ENCODE results near the gene SYT1. TPM values are rescaled to one million over a fixed set of nuclear protein-coding genes. Genes with fewer than 3 reads are reported as not detected.

The SYT1 gene
- total RNA-seq, 1 experiment from 2014 or later = 1.3 TPM

DNA sequence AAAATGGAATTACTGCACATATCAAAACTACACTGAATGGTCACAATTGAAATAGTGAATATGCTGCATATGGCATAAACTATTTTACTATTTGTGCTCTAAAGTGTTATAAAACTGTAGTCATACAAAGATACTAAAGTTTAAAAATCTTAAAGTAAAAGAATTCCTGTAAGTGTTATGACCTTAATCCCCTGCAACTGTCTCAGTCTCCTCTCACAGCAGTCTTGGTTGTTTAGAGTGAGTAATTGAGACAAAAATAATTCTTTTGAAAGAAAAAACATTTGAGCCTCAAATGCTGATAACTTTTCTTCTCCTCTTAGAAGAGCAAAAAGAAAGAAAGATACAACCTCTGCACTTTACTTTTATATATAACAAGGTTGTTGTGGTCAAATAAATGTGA, 99.9 kb downstream of the SYT1 start:
- DNase-seq = no peak
- H3K4me1 Mint-ChIP-seq (ENCODE audit: low read depth, unreplicated experiment) = peaks cover 20% of the 10 kb centered on the region
- no peak overlapping the region for H3K4me3 Mint-ChIP-seq (ENCODE audit: low read depth, unreplicated experiment)
- CTCF ChIA-PET = no interaction called here
- no peaks in the 10 kb centered on the region for H3K27me3 Mint-ChIP-seq (ENCODE audit: unreplicated experiment)
- peaks cover 4% of the 10 kb centered on the region for H3K9me3 Mint-ChIP-seq (ENCODE audit: low read depth, unreplicated experiment)
- TF ChIP-seq, protein P1, sequence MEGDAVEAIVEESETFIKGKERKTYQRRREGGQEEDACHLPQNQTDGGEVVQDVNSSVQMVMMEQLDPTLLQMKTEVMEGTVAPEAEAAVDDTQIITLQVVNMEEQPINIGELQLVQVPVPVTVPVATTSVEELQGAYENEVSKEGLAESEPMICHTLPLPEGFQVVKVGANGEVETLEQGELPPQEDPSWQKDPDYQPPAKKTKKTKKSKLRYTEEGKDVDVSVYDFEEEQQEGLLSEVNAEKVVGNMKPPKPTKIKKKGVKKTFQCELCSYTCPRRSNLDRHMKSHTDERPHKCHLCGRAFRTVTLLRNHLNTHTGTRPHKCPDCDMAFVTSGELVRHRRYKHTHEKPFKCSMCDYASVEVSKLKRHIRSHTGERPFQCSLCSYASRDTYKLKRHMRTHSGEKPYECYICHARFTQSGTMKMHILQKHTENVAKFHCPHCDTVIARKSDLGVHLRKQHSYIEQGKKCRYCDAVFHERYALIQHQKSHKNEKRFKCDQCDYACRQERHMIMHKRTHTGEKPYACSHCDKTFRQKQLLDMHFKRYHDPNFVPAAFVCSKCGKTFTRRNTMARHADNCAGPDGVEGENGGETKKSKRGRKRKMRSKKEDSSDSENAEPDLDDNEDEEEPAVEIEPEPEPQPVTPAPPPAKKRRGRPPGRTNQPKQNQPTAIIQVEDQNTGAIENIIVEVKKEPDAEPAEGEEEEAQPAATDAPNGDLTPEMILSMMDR (IDR thresholded peaks at IDR 0.05; ENCODE audit: unreplicated experiment) = no peak
- no peaks in the 10 kb centered on the region for H3K36me3 Mint-ChIP-seq (ENCODE audit: insufficient read depth, unreplicated experiment)
- no peak overlapping the region for H3K27ac Mint-ChIP-seq (ENCODE audit: unreplicated experiment)
- intact Hi-C loops (cut with micrococcal nuclease; ENCODE audit: unreplicated experiment) = no loop called here
- BruUV-seq (replicated peaks) = no TSS peak

DNA sequence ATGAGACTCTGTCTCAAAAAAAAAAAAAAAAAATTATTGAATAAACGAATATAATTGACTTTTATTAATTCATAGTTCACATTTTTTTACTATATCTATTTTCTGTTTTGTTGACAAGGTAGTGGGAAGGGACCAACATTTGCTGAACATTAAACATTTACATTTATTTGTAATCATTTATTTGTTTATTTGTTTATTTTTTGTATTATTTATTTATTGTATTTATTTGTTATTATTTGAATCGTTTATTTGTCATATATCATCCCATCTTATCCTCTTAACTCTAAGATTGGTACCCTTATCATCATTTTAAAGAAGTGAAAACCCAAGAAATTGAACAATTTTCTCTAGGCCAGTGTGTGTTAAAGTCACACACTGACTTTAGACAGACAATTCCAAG, 101.5 kb downstream of the SYT1 start:
- intact Hi-C loops (cut with micrococcal nuclease; ENCODE audit: unreplicated experiment) = no loop called here
- no peaks in the 10 kb centered on the region for H3K27me3 Mint-ChIP-seq (ENCODE audit: unreplicated experiment)
- no peaks in the 10 kb centered on the region for H3K36me3 Mint-ChIP-seq (ENCODE audit: insufficient read depth, unreplicated experiment)
- H3K4me1 Mint-ChIP-seq (ENCODE audit: low read depth, unreplicated experiment) = peaks cover 20% of the 10 kb centered on the region
- H3K4me3 Mint-ChIP-seq (ENCODE audit: low read depth, unreplicated experiment) = no peak overlapping the region
- no TSS peak for BruUV-seq (replicated peaks)
- CTCF ChIA-PET = no interaction called here
- no peak for DNase-seq
- TF ChIP-seq, protein P1 (IDR thresholded peaks at IDR 0.05; ENCODE audit: unreplicated experiment) = no peak
- H3K9me3 Mint-ChIP-seq (ENCODE audit: low read depth, unreplicated experiment) = peaks cover 4% of the 10 kb centered on the region
- H3K27ac Mint-ChIP-seq (ENCODE audit: unreplicated experiment) = no peak overlapping the region

DNA sequence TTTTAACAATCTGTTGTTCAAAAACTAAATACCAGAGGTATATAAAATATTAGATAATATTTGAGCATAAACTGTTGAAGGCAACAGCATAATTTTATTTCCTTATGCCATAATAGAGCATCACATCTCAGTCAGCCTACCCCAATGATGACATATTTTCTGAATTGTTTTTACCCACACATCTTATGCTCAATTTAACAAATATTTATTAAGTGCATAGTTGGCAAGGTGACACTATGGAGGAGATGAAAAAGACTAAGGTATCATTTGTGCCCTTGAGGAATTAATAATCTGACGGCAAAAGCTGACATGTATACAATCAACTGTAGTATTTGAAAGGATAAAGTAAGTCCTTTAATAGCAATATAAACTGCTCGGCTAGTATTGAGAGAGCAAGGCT, 102.4 kb downstream of the SYT1 start:
- intact Hi-C loops (cut with micrococcal nuclease; ENCODE audit: unreplicated experiment) = no loop called here
- Mint-ChIP-seq H3K4me3 (ENCODE audit: low read depth, unreplicated experiment) (no peak overlapping the region), H3K27ac (ENCODE audit: unreplicated experiment) (no peak overlapping the region), H3K4me1 (ENCODE audit: low read depth, unreplicated experiment) (peaks cover 20% of the 10 kb centered on the region), H3K9me3 (ENCODE audit: low read depth, unreplicated experiment) (peaks cover 4% of the 10 kb centered on the region), H3K27me3 (ENCODE audit: unreplicated experiment) (no peaks in the 10 kb centered on the region), H3K36me3 (ENCODE audit: insufficient read depth, unreplicated experiment) (no peaks in the 10 kb centered on the region)
- no TSS peak for BruUV-seq (replicated peaks)
- no peak for DNase-seq
- TF ChIP-seq, protein P1 (IDR thresholded peaks at IDR 0.05; ENCODE audit: unreplicated experiment) = no peak
- CTCF ChIA-PET = no interaction called here

DNA sequence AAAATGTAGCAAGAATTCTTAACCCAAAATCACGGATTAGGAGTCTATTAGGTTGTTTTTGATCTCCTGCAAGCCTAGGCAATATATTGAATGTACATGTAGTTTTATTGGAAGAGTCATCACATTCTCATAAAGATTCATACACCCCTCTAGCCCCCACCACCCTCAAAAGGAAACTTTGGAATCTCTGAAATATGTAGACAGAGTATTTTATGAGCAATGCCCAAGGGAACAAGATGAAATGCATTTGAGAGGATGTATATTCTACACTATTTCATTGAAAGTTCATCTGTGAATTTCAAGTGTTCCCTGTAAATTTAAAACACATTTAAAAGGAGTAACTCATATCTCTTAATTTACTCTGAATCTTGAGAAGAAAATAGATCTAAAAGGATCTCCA, 103.7 kb downstream of the SYT1 start:
- TF ChIP-seq, protein P1 (IDR thresholded peaks at IDR 0.05; ENCODE audit: unreplicated experiment) = no peak
- intact Hi-C loops (cut with micrococcal nuclease; ENCODE audit: unreplicated experiment) = no loop called here
- H3K36me3 Mint-ChIP-seq (ENCODE audit: insufficient read depth, unreplicated experiment) = no peaks in the 10 kb centered on the region
- no peak for DNase-seq
- H3K27me3 Mint-ChIP-seq (ENCODE audit: unreplicated experiment) = no peaks in the 10 kb centered on the region
- BruUV-seq (replicated peaks) = no TSS peak
- CTCF ChIA-PET = no interaction called here
- H3K4me3 Mint-ChIP-seq (ENCODE audit: low read depth, unreplicated experiment) = no peak overlapping the region
- H3K27ac Mint-ChIP-seq (ENCODE audit: unreplicated experiment) = no peak overlapping the region
- H3K9me3 Mint-ChIP-seq (ENCODE audit: low read depth, unreplicated experiment) = peaks cover 4% of the 10 kb centered on the region
- peaks cover 18% of the 10 kb centered on the region for H3K4me1 Mint-ChIP-seq (ENCODE audit: low read depth, unreplicated experiment)

DNA sequence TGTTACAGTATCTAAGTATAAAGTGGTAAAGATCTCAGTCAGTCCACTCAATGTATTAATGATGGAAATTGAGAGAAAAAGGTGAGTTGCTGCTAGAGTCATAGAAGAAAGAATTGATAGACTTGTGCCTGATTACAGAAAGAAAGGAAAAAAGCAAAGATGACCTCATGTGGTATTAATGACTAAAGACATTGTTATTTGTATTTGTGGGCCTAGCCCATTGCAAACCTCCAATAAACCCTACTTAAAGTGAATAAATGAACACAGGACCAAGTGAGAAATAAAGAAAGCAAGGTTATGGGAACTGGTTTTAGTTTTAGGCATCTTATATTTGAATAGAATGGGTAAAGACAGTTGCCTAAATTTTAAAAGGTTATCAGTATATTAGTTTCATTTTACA, 105.5 kb downstream of the SYT1 start:
- no peak overlapping the region for H3K4me3 Mint-ChIP-seq (ENCODE audit: low read depth, unreplicated experiment)
- CTCF ChIA-PET = no interaction called here
- no peak overlapping the region for H3K27ac Mint-ChIP-seq (ENCODE audit: unreplicated experiment)
- BruUV-seq (replicated peaks) = no TSS peak
- no peaks in the 10 kb centered on the region for H3K36me3 Mint-ChIP-seq (ENCODE audit: insufficient read depth, unreplicated experiment)
- peaks cover 7% of the 10 kb centered on the region for H3K4me1 Mint-ChIP-seq (ENCODE audit: low read depth, unreplicated experiment)
- intact Hi-C loops (cut with micrococcal nuclease; ENCODE audit: unreplicated experiment) = no loop called here
- no peaks in the 10 kb centered on the region for H3K27me3 Mint-ChIP-seq (ENCODE audit: unreplicated experiment)
- TF ChIP-seq, protein P1 (IDR thresholded peaks at IDR 0.05; ENCODE audit: unreplicated experiment) = no peak
- peaks cover 4% of the 10 kb centered on the region for H3K9me3 Mint-ChIP-seq (ENCODE audit: low read depth, unreplicated experiment)
- DNase-seq = no peak

Data from Calu3 (cell line).